A673 (cell line): ENCODE measurements around the gene FRMD6. TPM values are rescaled to one million over a fixed set of nuclear protein-coding genes. Genes with fewer than 3 reads are reported as not detected.

Experiments
- BruUV-seq: library from RNA; stranded (reverse); fragments of 400-500 nt; replicated peaks from 2 replicates; lab custom pipeline; 2021; lab: Mats Ljungman, UMichigan
- CTCF ChIA-PET: fragments of 300-600 bp; sonication (Branson Sonifier 250); formaldehyde crosslinking; loops from one replicate; lab custom pipeline; 2022; ENCODE audit warnings: antibody characterized with exemption; lab: Charles Lee
- POLR2A ChIA-PET: fragments of 300-600 bp; sonication (Branson Sonifier 250); formaldehyde crosslinking; loops from one replicate; lab custom pipeline; 2022; ENCODE audit warnings: antibody characterized with exemption; ENCODE audit not compliant: low non-redundant PET; lab: Charles Lee
- DNase-seq: peaks from one replicate; pipeline ENCODE4 v3.0.0-alpha.2; 2015; ENCODE audit warnings: low spot score
- H3K27ac ChIP-seq: fragments of 200-600 bp; sonication (generic); 2 replicates; pipeline ENCODE4 v1.5.1; 2016; ENCODE audit warnings: mixed run types, low read depth, mild to moderate bottlenecking, mixed read lengths, antibody characterized with exemption, low read length; ENCODE audit not compliant: poor library complexity, severe bottlenecking
- H3K27me3 ChIP-seq: fragments of 200-600 bp; sonication (generic); replicated peaks from 2 replicates; pipeline ENCODE4 v1.6.1; 2017; ENCODE audit warnings: mixed run types, low read depth, mild to moderate bottlenecking, mixed read lengths, antibody characterized with exemption, low read length; ENCODE audit not compliant: insufficient read depth, poor library complexity
- H3K36me3 ChIP-seq: fragments of 200-600 bp; sonication (generic); 2 replicates; pipeline ENCODE4 v1.6.1; 2016; ENCODE audit warnings: mixed run types, mild to moderate bottlenecking, mixed read lengths, antibody characterized with exemption, low read length; ENCODE audit not compliant: insufficient read depth, poor library complexity, severe bottlenecking
- H3K4me1 ChIP-seq: fragments of 200-600 bp; sonication (generic); 2 replicates; pipeline ENCODE4 v1.6.1; 2017; ENCODE audit warnings: mixed run types, mild to moderate bottlenecking, mixed read lengths, antibody characterized with exemption, low read length; ENCODE audit not compliant: insufficient read depth, poor library complexity, severe bottlenecking
- H3K4me3 ChIP-seq: fragments of 200-600 bp; sonication (generic); 2 replicates; pipeline ENCODE4 v1.5.1; 2016; ENCODE audit warnings: low read depth, mixed run types, mild to moderate bottlenecking, mixed read lengths, low read length; ENCODE audit not compliant: poor library complexity, severe bottlenecking
- H3K9me3 ChIP-seq: fragments of 200-600 bp; sonication (generic); 2 replicates; pipeline ENCODE4 v1.6.1; 2016; ENCODE audit warnings: mixed run types, low read depth, mild to moderate bottlenecking, mixed read lengths, antibody characterized with exemption, low read length; ENCODE audit not compliant: poor library complexity, severe bottlenecking
- EZH2 ChIP-seq: fragments of 200-600 bp; sonication (generic); IDR thresholded peaks from 2 replicates; pipeline ENCODE4 v1.6.1; 2017; ENCODE audit warnings: borderline replicate concordance, low read depth, mild to moderate bottlenecking, mixed read lengths, antibody characterized with exemption, low read length; ENCODE audit not compliant: poor library complexity, severe bottlenecking
- intact Hi-C: fragments of 100-400 bp; cut with micrococcal nuclease; formaldehyde crosslinking; loops from one replicate; pipeline ENCODE4 v1.10.0; 2022; ENCODE audit not compliant: unreplicated experiment
- total RNA-seq: library from RNA; stranded (reverse); gene quantifications from 2 replicates; pipeline ENCODE4 v1.2.3, GENCODE V29; 2021
- TF ChIP-seq, protein P1 (sequence below): fragments of 300-800, 200-600 bp; sonication (generic); conservative IDR thresholded peaks from 2 replicates; pipeline ENCODE4 v1.5.1; 2017; ENCODE audit warnings: low read depth, mild to moderate bottlenecking, antibody characterized with exemption, low read length, moderate library complexity, mixed read lengths

Gene FRMD6
- total RNA-seq, 1 experiment from 2014 or later, result 27.6 TPM

DNA sequence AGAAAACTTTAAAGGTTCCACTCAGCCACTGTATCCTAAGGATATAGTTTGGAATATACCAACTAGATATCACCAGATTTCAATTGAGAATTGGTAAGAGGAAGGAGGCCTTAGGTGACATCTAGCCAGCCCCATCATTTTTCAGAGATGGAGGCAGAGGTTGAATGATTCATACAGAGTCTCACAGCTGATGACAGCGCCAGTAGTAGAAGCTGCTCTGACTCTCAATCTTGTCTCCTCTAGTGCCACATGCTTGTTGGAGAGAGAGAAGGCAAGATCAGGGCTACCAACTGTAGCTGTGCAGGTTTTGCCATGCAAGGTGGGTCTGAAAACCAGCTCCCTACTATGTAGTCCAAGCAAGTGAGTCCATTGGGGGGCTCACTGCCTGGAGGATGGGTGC is 6.1 kb downstream of the FRMD6 start:
- peak overlapping the region; percentile 71 for H3K27ac ChIP-seq
- H3K27me3 ChIP-seq, result no peaks in the 10 kb centered on the region
- no peaks in the 10 kb centered on the region for H3K36me3 ChIP-seq
- H3K4me3 ChIP-seq, result no peak overlapping the region
- CTCF ChIA-PET, result no interaction called here
- peaks cover 49% of the 10 kb centered on the region for H3K4me1 ChIP-seq
- intact Hi-C loops, result no loop called here
- TF ChIP-seq, protein P1, sequence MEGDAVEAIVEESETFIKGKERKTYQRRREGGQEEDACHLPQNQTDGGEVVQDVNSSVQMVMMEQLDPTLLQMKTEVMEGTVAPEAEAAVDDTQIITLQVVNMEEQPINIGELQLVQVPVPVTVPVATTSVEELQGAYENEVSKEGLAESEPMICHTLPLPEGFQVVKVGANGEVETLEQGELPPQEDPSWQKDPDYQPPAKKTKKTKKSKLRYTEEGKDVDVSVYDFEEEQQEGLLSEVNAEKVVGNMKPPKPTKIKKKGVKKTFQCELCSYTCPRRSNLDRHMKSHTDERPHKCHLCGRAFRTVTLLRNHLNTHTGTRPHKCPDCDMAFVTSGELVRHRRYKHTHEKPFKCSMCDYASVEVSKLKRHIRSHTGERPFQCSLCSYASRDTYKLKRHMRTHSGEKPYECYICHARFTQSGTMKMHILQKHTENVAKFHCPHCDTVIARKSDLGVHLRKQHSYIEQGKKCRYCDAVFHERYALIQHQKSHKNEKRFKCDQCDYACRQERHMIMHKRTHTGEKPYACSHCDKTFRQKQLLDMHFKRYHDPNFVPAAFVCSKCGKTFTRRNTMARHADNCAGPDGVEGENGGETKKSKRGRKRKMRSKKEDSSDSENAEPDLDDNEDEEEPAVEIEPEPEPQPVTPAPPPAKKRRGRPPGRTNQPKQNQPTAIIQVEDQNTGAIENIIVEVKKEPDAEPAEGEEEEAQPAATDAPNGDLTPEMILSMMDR, result no peak
- no peak for TF ChIP-seq EZH2
- POLR2A ChIA-PET, result no interaction called here
- DNase-seq, result no peak
- no TSS peak for BruUV-seq
- no peaks in the 10 kb centered on the region for H3K9me3 ChIP-seq

DNA sequence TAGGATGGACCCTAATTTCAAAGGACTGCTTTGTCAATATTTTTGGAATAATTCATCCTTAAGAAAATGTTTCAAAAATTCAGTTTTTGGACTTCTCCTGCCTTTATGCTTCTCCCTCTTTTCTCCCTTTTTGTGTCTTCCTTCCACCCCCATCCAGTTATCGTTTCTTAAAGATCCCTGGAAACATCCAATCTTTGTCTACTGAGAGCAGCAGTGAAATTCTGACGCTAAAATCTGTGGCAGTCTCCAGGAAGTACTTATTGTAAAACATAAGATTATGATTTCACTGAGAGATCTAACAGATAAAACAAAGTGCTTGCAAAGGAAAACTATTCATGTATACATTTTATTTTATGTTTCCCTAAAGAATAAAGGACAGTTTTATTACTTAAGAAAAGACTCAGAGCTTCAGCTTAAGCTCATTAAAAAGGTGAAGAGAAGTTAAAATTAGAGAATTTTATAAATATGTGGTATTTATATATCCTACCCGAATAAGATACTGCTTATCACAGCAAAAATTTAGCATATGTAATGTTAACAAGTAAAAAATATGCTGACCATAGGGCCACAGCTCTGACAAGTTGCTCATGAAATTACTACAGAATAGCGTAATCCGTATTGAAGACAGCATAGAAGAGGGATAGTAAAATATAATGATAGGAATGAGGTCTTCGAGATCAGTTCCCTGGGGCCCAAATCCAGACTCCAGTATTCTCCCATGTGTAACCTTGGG is 6.9 kb downstream of the FRMD6 start:
- no peaks in the 10 kb centered on the region for H3K9me3 ChIP-seq
- no peak for TF ChIP-seq EZH2
- TF ChIP-seq, protein P1, result no peak
- H3K27ac ChIP-seq, result peak overlapping the region; percentile 71
- H3K4me3 ChIP-seq, result peak overlapping the region; percentile 12
- DNase-seq, result peak; percentile 62
- intact Hi-C loops, result no loop called here
- no TSS peak for BruUV-seq
- no peaks in the 10 kb centered on the region for H3K27me3 ChIP-seq
- ChIA-PET POLR2A (no interaction called here), CTCF (no interaction called here)
- no peaks in the 10 kb centered on the region for H3K36me3 ChIP-seq
- H3K4me1 ChIP-seq, result peaks cover 45% of the 10 kb centered on the region

DNA sequence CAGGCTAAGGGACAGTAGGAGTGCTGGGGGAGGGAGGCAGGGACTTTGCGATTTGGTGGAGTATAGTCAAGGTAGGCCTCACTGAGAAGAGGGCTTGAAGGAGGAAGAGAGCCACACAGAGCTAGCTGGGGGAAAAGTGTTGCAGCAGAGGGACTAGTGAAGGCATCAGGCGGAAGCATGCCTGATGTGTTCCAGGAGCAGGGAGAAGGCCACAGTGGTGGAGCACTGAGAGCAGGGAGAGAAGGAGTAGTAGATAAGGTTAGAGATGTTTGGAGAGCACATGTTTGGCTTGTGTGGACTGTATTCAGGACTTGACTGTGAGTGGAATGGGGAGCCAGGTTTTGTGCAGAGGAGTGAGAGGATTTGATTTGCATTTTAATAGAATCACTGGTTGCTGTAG is 9.0 kb downstream of the FRMD6 start:
- Histone ChIP-seq H3K36me3 (no peaks in the 10 kb centered on the region), H3K27me3 (no peaks in the 10 kb centered on the region), H3K4me3 (no peak overlapping the region), H3K9me3 (no peaks in the 10 kb centered on the region), H3K27ac (no peak overlapping the region), H3K4me1 (peaks cover 23% of the 10 kb centered on the region)
- intact Hi-C loops, result no loop called here
- DNase-seq, result no peak
- no peak for TF ChIP-seq EZH2
- TF ChIP-seq, protein P1, result no peak
- POLR2A ChIA-PET, result no interaction called here
- CTCF ChIA-PET, result no interaction called here
- no TSS peak for BruUV-seq
